Sigmoid colon (tissue), 4 donors: ENCODE measurements around the gene GPNMB.

Experiments used
- EP300 ChIP-seq, 4 donors: sonication (generic); formaldehyde crosslinking; IDR thresholded peaks; one replicate each; pipeline ENCODE4 v1.6.1; 2017; ENCODE audit warnings: antibody characterized with exemption in 4 of 4
- POLR2AphosphoS5 ChIP-seq, 4 donors: sonication (generic); formaldehyde crosslinking; IDR thresholded peaks; one replicate each; pipeline ENCODE4 v1.6.1; 2017; ENCODE audit warnings: antibody characterized with exemption in 4 of 4
- TF ChIP-seq, protein P1 (sequence below), 4 experiments: fragments of 450-650 bp in 3 of 4; fragments of 200-600 bp in 1 of 4; IDR thresholded peaks; one replicate each; pipeline ENCODE4 v1.5.1; 2016 to 2019; ENCODE audit warnings: antibody characterized with exemption in 4 of 4, mild to moderate bottlenecking in 3 of 4, moderate library complexity in 2 of 4

DNA sequence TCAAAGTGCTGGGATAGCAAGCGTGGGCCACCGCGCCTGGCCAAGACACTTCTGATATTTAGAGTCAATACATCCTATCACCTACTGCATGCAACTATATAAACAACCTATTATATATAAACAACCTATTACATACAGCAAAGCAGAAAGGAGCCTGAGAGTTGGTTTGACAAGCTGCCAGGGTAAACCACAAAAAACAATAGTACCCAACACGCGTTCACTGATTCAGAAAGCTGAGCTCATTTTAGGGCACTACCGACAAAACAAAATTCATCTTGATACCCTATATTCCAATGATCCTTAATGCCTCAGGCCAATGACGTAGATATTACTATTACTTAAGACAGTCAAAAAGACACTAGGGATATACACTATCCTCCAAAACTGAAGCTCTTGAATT lies 68.8 kb downstream of the GPNMB start:
- TF ChIP-seq, protein P1, sequence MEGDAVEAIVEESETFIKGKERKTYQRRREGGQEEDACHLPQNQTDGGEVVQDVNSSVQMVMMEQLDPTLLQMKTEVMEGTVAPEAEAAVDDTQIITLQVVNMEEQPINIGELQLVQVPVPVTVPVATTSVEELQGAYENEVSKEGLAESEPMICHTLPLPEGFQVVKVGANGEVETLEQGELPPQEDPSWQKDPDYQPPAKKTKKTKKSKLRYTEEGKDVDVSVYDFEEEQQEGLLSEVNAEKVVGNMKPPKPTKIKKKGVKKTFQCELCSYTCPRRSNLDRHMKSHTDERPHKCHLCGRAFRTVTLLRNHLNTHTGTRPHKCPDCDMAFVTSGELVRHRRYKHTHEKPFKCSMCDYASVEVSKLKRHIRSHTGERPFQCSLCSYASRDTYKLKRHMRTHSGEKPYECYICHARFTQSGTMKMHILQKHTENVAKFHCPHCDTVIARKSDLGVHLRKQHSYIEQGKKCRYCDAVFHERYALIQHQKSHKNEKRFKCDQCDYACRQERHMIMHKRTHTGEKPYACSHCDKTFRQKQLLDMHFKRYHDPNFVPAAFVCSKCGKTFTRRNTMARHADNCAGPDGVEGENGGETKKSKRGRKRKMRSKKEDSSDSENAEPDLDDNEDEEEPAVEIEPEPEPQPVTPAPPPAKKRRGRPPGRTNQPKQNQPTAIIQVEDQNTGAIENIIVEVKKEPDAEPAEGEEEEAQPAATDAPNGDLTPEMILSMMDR (IDR thresholded peaks at IDR 0.05): no peak
- TF ChIP-seq POLR2AphosphoS5 (IDR thresholded peaks at IDR 0.05) (no peak), EP300 (IDR thresholded peaks at IDR 0.05) (no peak)
